WTC11 (cell line): ENCODE measurements around the gene DHX58. TPM values are rescaled to one million over a fixed set of nuclear protein-coding genes. Genes with fewer than 3 reads are reported as not detected.

ENCODE experiments used
- ATAC-seq: fragments of 200-7000 bp; cut with Tn5 transposase; 2 replicates; pipeline ENCODE4 v1.10.0; 2021; ENCODE audit warnings: mild to moderate bottlenecking, moderate library complexity
- CTCF ChIA-PET: fragments of 300-600 bp; sonication (Branson Sonifier 250); formaldehyde crosslinking; loops from one replicate; lab custom pipeline; 2021; ENCODE audit warnings: antibody characterized with exemption; lab: Charles Lee
- POLR2A ChIA-PET: fragments of 350-600 bp; sonication (Branson Sonifier 250); formaldehyde crosslinking; loops from one replicate; lab custom pipeline; 2021; ENCODE audit warnings: antibody characterized with exemption; lab: Charles Lee
- DNase-seq: peaks from one replicate; pipeline ENCODE4 v3.0.0; 2021; ENCODE audit warnings: low spot score
- H3K27ac Mint-ChIP-seq: 2 replicates; pipeline ENCODE4 v1.8.0; 2021; ENCODE audit warnings: mixed read lengths
- H3K27me3 Mint-ChIP-seq: 2 replicates; pipeline ENCODE4 v1.8.0; 2021; ENCODE audit warnings: low read depth, mild to moderate bottlenecking, moderate library complexity, mixed read lengths
- H3K36me3 Mint-ChIP-seq: 2 replicates; pipeline ENCODE4 v1.8.0; 2021; ENCODE audit warnings: mixed read lengths
- H3K4me1 Mint-ChIP-seq: 2 replicates; pipeline ENCODE4 v1.8.0; 2022; ENCODE audit warnings: mixed read lengths
- H3K4me3 Mint-ChIP-seq: 2 replicates; pipeline ENCODE4 v1.8.0; 2021; ENCODE audit warnings: mild to moderate bottlenecking, moderate library complexity, mixed read lengths
- H3K9me3 Mint-ChIP-seq: 2 replicates; pipeline ENCODE4 v1.8.0; 2021; ENCODE audit warnings: mixed read lengths
- ARID4B ChIP-seq: sonication (generic); formaldehyde crosslinking; IDR thresholded peaks from 2 replicates; pipeline ENCODE4 v1.8.0; 2023; ENCODE audit warnings: missing genetic modification reagents, mild to moderate bottlenecking, borderline replicate concordance
- CREM ChIP-seq: sonication (generic); formaldehyde crosslinking; IDR thresholded peaks from 2 replicates; pipeline ENCODE4 v1.8.1; 2022; ENCODE audit warnings: mild to moderate bottlenecking, missing genetic modification reagents, moderate library complexity
- ETV6 ChIP-seq: sonication (generic); formaldehyde crosslinking; IDR thresholded peaks from 2 replicates; pipeline ENCODE4 v1.8.1; 2022; ENCODE audit warnings: mild to moderate bottlenecking, missing genetic modification reagents
- GABPB1 ChIP-seq: sonication (generic); formaldehyde crosslinking; IDR thresholded peaks from 2 replicates; pipeline ENCODE4 v1.8.1; 2023; ENCODE audit warnings: mild to moderate bottlenecking, missing genetic modification reagents
- JAZF1 ChIP-seq: fragments of 250-450 bp; sonication (Bioruptor Pico); IDR thresholded peaks from 2 replicates; pipeline ENCODE4 v1.9.0; 2021; ENCODE audit warnings: moderate library complexity, mild to moderate bottlenecking, inconsistent platforms
- JUN ChIP-seq: sonication (generic); formaldehyde crosslinking; IDR thresholded peaks from 2 replicates; pipeline ENCODE4 v1.8.0; 2023; ENCODE audit warnings: mild to moderate bottlenecking, missing genetic modification reagents
- KAT7 ChIP-seq: sonication (generic); formaldehyde crosslinking; IDR thresholded peaks from 2 replicates; pipeline ENCODE4 v1.8.1; 2023; ENCODE audit warnings: missing genetic modification reagents, mild to moderate bottlenecking, borderline replicate concordance
- MAX ChIP-seq: sonication (generic); formaldehyde crosslinking; IDR thresholded peaks from 2 replicates; pipeline ENCODE4 v1.8.0; 2022; ENCODE audit warnings: mild to moderate bottlenecking, missing genetic modification reagents
- NFE2L1 ChIP-seq: sonication (generic); formaldehyde crosslinking; IDR thresholded peaks from 2 replicates; pipeline ENCODE4 v1.8.1; 2023; ENCODE audit warnings: missing genetic modification reagents
- NR2C2 ChIP-seq: sonication (generic); formaldehyde crosslinking; IDR thresholded peaks from 2 replicates; pipeline ENCODE4 v1.8.0; 2022; ENCODE audit warnings: mild to moderate bottlenecking, missing genetic modification reagents
- RELA ChIP-seq: sonication (generic); formaldehyde crosslinking; IDR thresholded peaks from 2 replicates; pipeline ENCODE4 v1.8.1; 2022; ENCODE audit warnings: missing genetic modification reagents, mild to moderate bottlenecking, borderline replicate concordance
- RORB ChIP-seq: fragments of 250-450 bp; sonication (Bioruptor Pico); IDR thresholded peaks from 2 replicates; pipeline ENCODE4 v1.9.0; 2021; ENCODE audit warnings: mild to moderate bottlenecking
- SMAD3 ChIP-seq: sonication (generic); formaldehyde crosslinking; IDR thresholded peaks from 2 replicates; pipeline ENCODE4 v1.8.0; 2022; ENCODE audit warnings: missing genetic modification reagents, mild to moderate bottlenecking, borderline replicate concordance
- SMAD4 ChIP-seq: sonication (generic); formaldehyde crosslinking; IDR thresholded peaks from 2 replicates; pipeline ENCODE4 v1.8.0; 2022; ENCODE audit warnings: mild to moderate bottlenecking, missing genetic modification reagents
- ZBTB21 ChIP-seq: sonication (generic); formaldehyde crosslinking; IDR thresholded peaks from 2 replicates; pipeline ENCODE4 v1.8.1; 2023; ENCODE audit warnings: mild to moderate bottlenecking, missing genetic modification reagents, borderline replicate concordance
- ZNF263 ChIP-seq: sonication (generic); formaldehyde crosslinking; IDR thresholded peaks from 2 replicates; pipeline ENCODE4 v1.8.1; 2022; ENCODE audit warnings: low read depth, mild to moderate bottlenecking, moderate library complexity, missing genetic modification reagents
- ZNF423 ChIP-seq: fragments of 250-450 bp; sonication (Bioruptor Pico); IDR thresholded peaks from 2 replicates; pipeline ENCODE4 v2.1.2; 2022; ENCODE audit warnings: mild to moderate bottlenecking, moderate library complexity
- ZNF671 ChIP-seq: fragments of 250-450 bp; sonication (Bioruptor Pico); IDR thresholded peaks from 2 replicates; pipeline ENCODE4 v1.8.0; 2021; ENCODE audit warnings: mild to moderate bottlenecking
- total RNA-seq: library from RNA; stranded (reverse); gene quantifications from 3 replicates; pipeline ENCODE4 v1.2.3, GENCODE V29; 2021

Gene DHX58
- total RNA-seq, 1 experiment from 2014 or later, result 6.3 TPM

- TF ChIP-seq ARID4B, result no peak
These were observed 47.4 kb upstream of the DHX58 start (continued) for GRCh38 chr17:42159796-42160530.

- TF ChIP-seq ZBTB21 (CRISPR knock-in tag) (peak; percentile 19; the same call in 1 of the 2 replicates), NFE2L1 (CRISPR knock-in tag) (peak; percentile 15; the same call in 1 of the 2 replicates), RORB (CRISPR knock-in tag) (no peak)
- DNase-seq (no peak), ATAC-seq (peak; percentile 9)
- Mint-ChIP-seq H3K27ac (peak overlapping the region; percentile 11; the same call in 1 of the 2 replicates), H3K36me3 (no peaks in the 10 kb centered on the region), H3K9me3 (no peaks in the 10 kb centered on the region), H3K4me3 (peak overlapping the region; percentile 91), H3K4me1 (peaks cover 22% of the 10 kb centered on the region), H3K27me3 (no peaks in the 10 kb centered on the region)
- POLR2A ChIA-PET, result interaction anchor here (0.7 kb wide), 1 partner anchor 34 kb away, joined by 3 read pairs; no protein-coding TSS in a partner anchor
- CTCF ChIA-PET, result interaction anchor here (0.5 to 1.6 kb wide), 9 partner anchors 11 to 370 kb away, joined by 3 to 5 read pairs (median 3); partner anchors contain the start of genes HSPB9 and KAT2A
These were observed 43.1 kb upstream of the DHX58 start for GRCh38 chr17:42155614-42156045.

GRCh38 chr17:42153919-42154742 is 41.6 kb upstream of the DHX58 start:
- H3K27me3 Mint-ChIP-seq, result no peaks in the 10 kb centered on the region
- peak overlapping the region; percentile 91 for H3K27ac Mint-ChIP-seq
- no peaks in the 10 kb centered on the region for H3K36me3 Mint-ChIP-seq
- DNase-seq (no peak), ATAC-seq (no peak)
- peaks cover 22% of the 10 kb centered on the region for H3K4me1 Mint-ChIP-seq
- POLR2A ChIA-PET, result interaction anchor here (0.8 kb wide), 1 partner anchor 15 kb away, joined by 3 read pairs; no protein-coding TSS in a partner anchor
- CTCF ChIA-PET, result interaction anchor here (0.6 to 1.2 kb wide), 7 partner anchors 8 to 373 kb away, joined by 3 to 4 read pairs (median 3); no protein-coding TSS in a partner anchor
- no peak for TF ChIP-seq KAT7
- TF ChIP-seq RELA (CRISPR knock-in tag), result no peak
- no peak for TF ChIP-seq ZNF423 (CRISPR knock-in tag)
- TF ChIP-seq ZNF671, result no peak
- no peak for TF ChIP-seq SMAD3 (CRISPR knock-in tag)
- no peak for TF ChIP-seq JUN (CRISPR knock-in tag)
- TF ChIP-seq ZNF263 (CRISPR knock-in tag), result no peak
- no peak for TF ChIP-seq GABPB1 (CRISPR knock-in tag)
- TF ChIP-seq ETV6 (CRISPR knock-in tag), result no peak
- no peak for TF ChIP-seq MAX (CRISPR knock-in tag)
- no peak for TF ChIP-seq JAZF1 (CRISPR knock-in tag)
- no peak for TF ChIP-seq RORB (CRISPR knock-in tag)
- no peak for TF ChIP-seq CREM
- no peak for TF ChIP-seq NR2C2 (CRISPR knock-in tag)
- no peak for TF ChIP-seq SMAD4
- H3K4me3 Mint-ChIP-seq, result peak overlapping the region; percentile 91
- H3K9me3 Mint-ChIP-seq, result no peaks in the 10 kb centered on the region
